ENCODE results near the gene OR7C1. TPM values are rescaled to one million over a fixed set of nuclear protein-coding genes. Genes with fewer than 3 reads are reported as not detected.
"Not testable (repeated sequence)": the region's sequence is repeated elsewhere in the genome, so short reads cannot be mapped to it uniquely, and the experiment has no call there.

The OR7C1 gene
- total and polyA plus RNA-seq, 10 of the 15 experiments (the other 5 are each of a cell fraction or from before 2014, with no cell fraction given) = 0.04 to 0.06 TPM; not detected in 8

GRCh38 chr19:14785102-14785793 lies 49.7 kb downstream of the OR7C1 start:
- ChIA-PET SMC1A (ENCODE audit: uncharacterized antibody, unreplicated experiment) (interaction anchor here (1.8 kb wide), 1 partner anchor 13 kb away, joined by 3 read pairs; no protein-coding TSS in a partner anchor), POLR2A (interaction anchor here (0.7 kb wide), 1 partner anchor 152 kb away, joined by 3 read pairs; no protein-coding TSS in a partner anchor), CTCF (interaction anchor here (0.7 to 1.5 kb wide), 8 partner anchors 16 to 229 kb away, joined by 3 to 7 read pairs (median 3); no protein-coding TSS in a partner anchor)
- in situ Hi-C loops (cut with MboI); RAD21 ChIA-PET (ENCODE audit: unreplicated experiment); H3K79me2 ChIP-seq (ENCODE audit: control insufficient read depth, insufficient read depth, low read length); BruUV-seq (replicated peaks); FAIRE-seq; H3K4me3 ChIP-seq; H4K20me1 ChIP-seq (ENCODE audit: control insufficient read depth, insufficient read depth); H3K9me3 ChIP-seq (replicated peaks; ENCODE audit: control insufficient read depth, insufficient read depth, low read length); H3K27me3 ChIP-seq (replicated peaks in 1 of 2; ENCODE audit: control insufficient read depth in 2 of 2, insufficient read depth in 2 of 2, low read length in 1 of 2); H3K9ac ChIP-seq (ENCODE audit: control insufficient read depth, insufficient read depth, low read length); H3K36me3 ChIP-seq (ENCODE audit: control insufficient read depth in 2 of 2, insufficient read depth in 2 of 2, low read length in 1 of 2): not testable (repeated sequence)
- intact Hi-C loops (cut with micrococcal nuclease; ENCODE audit: unreplicated experiment) = loop anchor here (10.0 kb wide), 1 partner anchor 210 kb away; the partner anchor contains the start of gene NDUFB7
- DNase-seq (ENCODE audit: low read depth, low spot score) (peak; percentile 38), ATAC-seq (peak; percentile 65)
- WGBS (ENCODE audit: insufficient coverage, insufficient replicate concordance, low lambda C conversion rate, missing lambda C conversion rate) = 28% methylated on average over 9 of the region's 11 CpGs
- Histone ChIP-seq H3K4me2 (ENCODE audit: control insufficient read depth, insufficient read depth) (peak overlapping the region; percentile 44), H3K4me1 (ENCODE audit: control insufficient read depth, insufficient read depth, low read length) (peaks cover 24% of the 10 kb centered on the region; the same call in 1 of the 2 replicates), H2AFZ (ENCODE audit: control insufficient read depth, low read depth, low read length) (peak overlapping the region; percentile 56), H3K27ac (ENCODE audit: control insufficient read depth, insufficient read depth) (peak overlapping the region; percentile 46; the same call in 1 of the 2 replicates)
- TF ChIP-seq ETV6 (conservative IDR thresholded peaks at IDR 0.05 in 1 of 2, IDR thresholded peaks at IDR 0.05 in 1 of 2; ENCODE audit: borderline replicate concordance in 1 of 2, low read depth in 1 of 2) = peak in 1 of 2 experiments; percentile 20; a peak in 1 of 4 replicates
- peak; percentile 40; the same call in 1 of the 2 replicates for TF ChIP-seq FOXM1 (IDR thresholded peaks at IDR 0.05; ENCODE audit: low read depth, low read length)
- peak; percentile 85 for TF ChIP-seq RUNX3 (IDR thresholded peaks at IDR 0.05; ENCODE audit: low read length)
- peak; percentile 81 for TF ChIP-seq EED (IDR thresholded peaks at IDR 0.05; ENCODE audit: low read depth)
- 0 out of 2 replicates have a peak, but pooled peaks have one; percentile 1 for TF ChIP-seq RAD21 (IDR thresholded peaks at IDR 0.05; ENCODE audit: insufficient read depth, low read depth, low read length)
- TF ChIP-seq KDM1A (IDR thresholded peaks at IDR 0.05; ENCODE audit: borderline replicate concordance) = 0 out of 2 replicates have a peak, but pooled peaks have one; percentile 29
- TF ChIP-seq IKZF1 (conservative IDR thresholded peaks at IDR 0.05) = 0 out of 2 replicates have a peak, but pooled peaks have one; percentile 0
- TF ChIP-seq CBFB (IDR thresholded peaks at IDR 0.05; ENCODE audit: low read depth) = peak; percentile 45; the same call in 1 of the 2 replicates
- TF ChIP-seq NFIC (IDR thresholded peaks at IDR 0.05; ENCODE audit: low read depth, low read length) = peak; percentile 74
- peak; percentile 36 for TF ChIP-seq BCL3 (IDR thresholded peaks at IDR 0.05; ENCODE audit: borderline replicate concordance, insufficient read depth, low read depth, low read length, poor library complexity, severe bottlenecking)
- TF ChIP-seq JUNB (IDR thresholded peaks at IDR 0.05) = peak; percentile 30; the same call in 1 of the 2 replicates
- TF ChIP-seq TCF12 (IDR thresholded peaks at IDR 0.05; ENCODE audit: low read depth, low read length) = 0 out of 2 replicates have a peak, but pooled peaks have one; percentile 56

Data from GM12878 (cell line).